ENCODE measurements around the gene SLC25A17. TPM values are rescaled to one million over a fixed set of nuclear protein-coding genes. Genes with fewer than 3 reads are reported as not detected.
A peak's percentile ranks its signal among the peaks of the same experiment; 100 is the strongest.
"Not testable (repeated sequence)": the region's sequence is repeated elsewhere in the genome, so short reads cannot be mapped to it uniquely, and the experiment has no call there.

Gene SLC25A17
- total RNA-seq, 1 experiment from 2014 or later, result 35.0 TPM

DNA sequence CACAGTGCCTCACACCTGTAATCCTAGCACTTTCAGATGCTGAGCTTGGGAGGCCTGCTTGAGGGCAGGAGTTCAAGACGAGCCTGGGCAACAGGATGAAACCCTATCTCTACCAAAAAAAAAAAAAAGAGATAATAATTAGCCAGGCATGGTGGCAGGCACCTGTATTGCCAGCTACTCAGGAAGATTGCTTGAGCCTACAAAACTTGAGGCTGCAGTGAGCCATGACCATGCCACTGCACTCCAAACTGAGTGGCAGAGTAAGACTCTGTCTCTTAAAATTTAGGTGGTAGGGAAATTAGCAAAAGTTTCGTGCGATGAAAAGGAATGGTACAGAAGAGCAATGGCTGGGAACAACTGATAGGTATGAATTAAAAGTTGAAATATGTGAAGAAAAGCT is 19.3 kb upstream of the SLC25A17 start:
- Histone ChIP-seq H3K36me3 (replicated peaks; ENCODE audit: control insufficient read depth, insufficient read depth, low read length) (peaks cover 9% of the 10 kb centered on the region), H3K4me3 (ENCODE audit: insufficient read depth, low read depth, low read length) (no peak overlapping the region), H3K27me3 (ENCODE audit: control insufficient read depth, insufficient read depth, low read length) (no peaks in the 10 kb centered on the region)
- no peak for DNase-seq

DNA sequence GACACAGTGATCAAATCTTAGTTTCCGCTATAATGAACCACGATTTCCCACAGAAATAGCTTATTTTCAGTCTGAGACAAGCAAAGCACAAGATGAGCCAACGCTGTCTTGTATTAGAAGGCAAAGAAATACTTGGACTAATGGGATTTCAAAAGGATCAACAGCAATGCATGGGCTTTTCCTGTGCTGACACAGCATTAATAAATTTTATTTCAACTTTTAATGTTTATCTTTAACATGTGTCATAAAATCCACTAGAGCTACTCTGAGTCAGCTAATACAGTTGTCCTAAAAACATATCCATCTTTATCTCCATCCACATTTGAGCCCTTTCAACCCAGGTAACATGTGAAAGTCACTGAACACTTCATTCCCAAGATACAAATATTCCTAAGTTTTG is 15.5 kb upstream of the SLC25A17 start:
- Histone ChIP-seq H3K36me3 (replicated peaks; ENCODE audit: control insufficient read depth, insufficient read depth, low read length) (peaks cover 15% of the 10 kb centered on the region), H3K27me3 (ENCODE audit: control insufficient read depth, insufficient read depth, low read length) (no peaks in the 10 kb centered on the region), H3K4me3 (ENCODE audit: insufficient read depth, low read depth, low read length) (no peak overlapping the region)
- DNase-seq, result no peak

DNA sequence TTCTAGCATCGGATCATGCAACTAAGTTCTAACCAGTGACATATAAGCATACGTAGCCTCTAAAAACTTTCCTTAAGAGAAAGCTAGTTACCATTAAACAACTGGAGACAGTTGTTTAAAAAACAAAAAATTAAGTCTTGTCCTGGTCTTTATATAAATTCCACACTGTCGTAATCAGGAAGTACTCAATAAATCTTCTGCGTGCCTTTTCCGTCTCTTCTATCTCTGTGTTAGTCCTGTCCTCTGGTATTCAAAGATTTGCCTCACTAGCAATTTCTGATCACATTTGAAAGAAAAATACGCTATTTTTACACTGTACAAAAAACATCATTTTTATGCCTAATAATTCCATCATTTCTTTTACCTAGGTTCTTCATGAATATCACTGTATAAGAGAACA is 10.0 kb upstream of the SLC25A17 start:
- Histone ChIP-seq H3K4me3 (ENCODE audit: insufficient read depth, low read depth, low read length) (no peak overlapping the region), H3K36me3 (replicated peaks; ENCODE audit: control insufficient read depth, insufficient read depth, low read length) (peaks cover 9% of the 10 kb centered on the region), H3K27me3 (ENCODE audit: control insufficient read depth, insufficient read depth, low read length) (no peaks in the 10 kb centered on the region)
- no peak for DNase-seq

DNA sequence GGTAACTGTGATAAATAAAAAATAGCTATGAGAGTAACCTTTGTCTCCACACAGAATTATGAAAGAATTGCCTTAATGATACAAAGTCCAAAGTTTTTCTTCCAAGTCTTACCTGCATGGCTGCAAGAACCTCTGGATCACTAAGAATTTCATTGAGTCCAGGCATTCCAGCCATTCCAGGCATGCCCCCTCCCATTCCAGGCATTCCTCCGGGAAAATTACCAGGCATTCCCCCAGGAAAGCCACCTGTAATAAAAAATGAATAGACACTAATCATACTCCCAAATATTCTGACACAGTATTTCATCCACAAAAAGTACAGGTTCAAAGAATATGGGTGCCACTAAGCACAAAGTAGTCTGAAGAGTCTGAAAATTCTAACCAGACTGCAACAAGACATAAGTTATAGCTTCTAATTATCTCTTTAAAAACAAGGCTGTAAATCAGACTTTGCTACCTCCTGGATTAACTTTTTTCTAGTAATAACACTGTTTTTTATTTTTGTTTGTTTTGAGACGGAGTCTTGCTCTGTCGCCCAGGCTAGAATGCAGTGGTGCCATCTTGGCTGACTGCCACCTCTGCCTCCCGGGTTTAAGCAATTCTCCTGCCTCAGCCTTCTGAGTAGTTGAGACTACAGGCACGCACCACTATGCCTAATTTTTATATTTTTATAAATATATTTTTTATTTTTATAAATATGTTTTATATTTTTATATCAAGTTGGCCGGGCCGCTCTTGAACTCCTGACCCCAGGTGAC is 8.0 kb upstream of the SLC25A17 start:
- Histone ChIP-seq H3K4me3 (ENCODE audit: insufficient read depth, low read depth, low read length) (no peak overlapping the region), H3K27me3 (ENCODE audit: control insufficient read depth, insufficient read depth, low read length) (no peaks in the 10 kb centered on the region), H3K36me3 (replicated peaks; ENCODE audit: control insufficient read depth, insufficient read depth, low read length) (peaks cover 8% of the 10 kb centered on the region)
- no peak for DNase-seq

DNA sequence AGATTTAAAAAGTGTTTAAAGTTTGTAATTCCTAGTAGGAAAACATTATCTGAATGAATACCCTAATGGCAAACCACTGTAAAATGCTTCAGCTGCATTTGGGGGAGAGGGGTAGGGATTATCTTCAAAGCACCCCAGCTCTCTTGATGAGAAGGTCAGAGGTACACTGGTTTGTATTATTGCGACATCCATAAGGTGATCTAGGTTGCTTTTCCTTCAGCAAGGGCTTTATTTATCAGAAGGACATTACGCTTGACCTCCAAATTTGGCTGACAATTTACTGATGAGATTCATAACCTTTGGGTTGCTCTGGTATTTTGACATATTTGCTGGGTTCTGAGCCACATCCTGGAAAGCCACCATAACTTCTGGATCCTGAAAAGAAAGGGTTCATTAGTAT is 7.1 kb upstream of the SLC25A17 start:
- not testable (repeated sequence) for H3K27me3 ChIP-seq (ENCODE audit: control insufficient read depth, insufficient read depth, low read length); H3K4me3 ChIP-seq (ENCODE audit: insufficient read depth, low read depth, low read length); H3K36me3 ChIP-seq (replicated peaks; ENCODE audit: control insufficient read depth, insufficient read depth, low read length); DNase-seq

DNA sequence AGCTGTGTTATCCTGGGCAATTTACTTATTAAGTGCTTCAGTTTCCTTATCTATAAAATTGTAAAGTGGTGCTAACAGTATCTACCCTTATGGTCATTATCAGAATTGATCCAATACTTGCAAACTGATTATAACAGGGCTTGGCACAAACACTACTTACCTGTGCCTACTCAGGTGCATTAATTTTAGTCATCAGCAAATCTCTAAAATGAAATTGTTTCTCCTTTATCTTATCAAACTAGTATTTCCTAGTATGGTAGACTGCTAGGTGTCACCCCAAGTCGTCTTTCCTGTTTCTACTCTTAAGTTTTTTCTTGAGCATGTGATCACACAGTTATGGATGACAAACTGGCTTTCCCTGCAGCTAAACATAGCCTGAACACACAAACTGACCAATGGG is 4.3 kb upstream of the SLC25A17 start:
- Histone ChIP-seq H3K4me3 (ENCODE audit: insufficient read depth, low read depth, low read length) (no peak overlapping the region), H3K27me3 (ENCODE audit: control insufficient read depth, insufficient read depth, low read length) (no peaks in the 10 kb centered on the region), H3K36me3 (replicated peaks; ENCODE audit: control insufficient read depth, insufficient read depth, low read length) (no peaks in the 10 kb centered on the region; the same call in 1 of the 2 replicates)
- DNase-seq, result no peak

DNA sequence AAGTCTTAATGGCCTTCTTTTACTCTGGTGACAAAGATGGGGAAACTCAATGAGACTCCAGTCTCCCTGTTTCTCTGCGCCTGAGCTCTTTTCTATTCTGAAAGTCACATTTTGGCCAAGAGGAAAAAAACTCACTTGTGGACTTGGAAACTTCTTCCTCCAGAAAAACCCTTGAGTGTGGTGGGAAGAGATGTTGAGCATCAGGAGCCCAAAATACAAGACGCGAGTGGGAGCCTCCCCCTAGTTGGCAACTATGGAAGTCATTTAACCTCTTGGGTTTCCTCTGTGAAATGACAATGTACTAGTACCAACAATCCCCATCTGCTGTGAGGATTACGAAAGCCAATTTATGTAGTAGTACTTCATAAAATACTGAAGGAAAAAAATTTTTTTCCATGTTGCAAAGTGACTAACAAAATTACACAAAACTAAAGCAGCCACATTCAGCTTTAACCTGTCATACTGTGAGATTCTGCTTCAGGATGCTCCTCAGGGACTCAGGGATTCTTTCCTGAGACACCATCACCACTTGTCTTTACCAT is 524 bp upstream of the SLC25A17 start:
- H3K4me3 ChIP-seq (ENCODE audit: insufficient read depth, low read depth, low read length), result peak overlapping the region; percentile 32
- H3K27me3 ChIP-seq (ENCODE audit: control insufficient read depth, insufficient read depth, low read length), result no peaks in the 10 kb centered on the region
- peak; percentile 28 for DNase-seq
- no peaks in the 10 kb centered on the region; the same call in none of the 2 replicates for H3K36me3 ChIP-seq (replicated peaks; ENCODE audit: control insufficient read depth, insufficient read depth, low read length)

DNA sequence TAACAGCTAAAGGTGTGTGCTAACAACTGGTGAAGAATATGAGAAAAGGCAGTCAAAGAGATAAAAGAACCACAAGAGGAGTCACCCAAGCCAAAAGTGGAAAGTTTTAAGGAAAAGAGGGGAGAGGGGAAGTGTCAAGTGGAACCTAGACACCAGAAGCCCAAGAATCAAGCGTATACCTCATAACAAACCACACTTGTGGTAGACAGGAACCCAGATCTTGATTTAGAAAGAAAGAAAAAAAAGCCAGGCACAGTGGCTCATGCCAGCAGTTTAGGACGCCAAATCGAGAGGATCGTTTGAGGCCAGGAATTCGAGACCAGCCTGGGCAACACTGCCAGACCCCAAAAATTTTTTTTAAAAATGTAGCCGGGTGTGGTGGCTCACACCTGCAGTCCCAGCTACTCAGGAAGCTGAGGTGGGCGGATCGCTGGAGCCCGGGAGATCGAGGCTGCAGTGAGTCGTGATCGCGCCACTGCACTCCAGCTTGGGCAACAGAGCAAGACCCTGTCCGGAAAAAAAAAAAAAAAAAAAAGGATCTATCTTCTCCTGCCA is 877 bp downstream of the SLC25A17 start:
- no peaks in the 10 kb centered on the region for H3K27me3 ChIP-seq (ENCODE audit: control insufficient read depth, insufficient read depth, low read length)
- no peak for DNase-seq
- H3K4me3 ChIP-seq (ENCODE audit: insufficient read depth, low read depth, low read length), result peak overlapping the region; percentile 88
- no peaks in the 10 kb centered on the region; the same call in 1 of the 2 replicates for H3K36me3 ChIP-seq (replicated peaks; ENCODE audit: control insufficient read depth, insufficient read depth, low read length)

DNA sequence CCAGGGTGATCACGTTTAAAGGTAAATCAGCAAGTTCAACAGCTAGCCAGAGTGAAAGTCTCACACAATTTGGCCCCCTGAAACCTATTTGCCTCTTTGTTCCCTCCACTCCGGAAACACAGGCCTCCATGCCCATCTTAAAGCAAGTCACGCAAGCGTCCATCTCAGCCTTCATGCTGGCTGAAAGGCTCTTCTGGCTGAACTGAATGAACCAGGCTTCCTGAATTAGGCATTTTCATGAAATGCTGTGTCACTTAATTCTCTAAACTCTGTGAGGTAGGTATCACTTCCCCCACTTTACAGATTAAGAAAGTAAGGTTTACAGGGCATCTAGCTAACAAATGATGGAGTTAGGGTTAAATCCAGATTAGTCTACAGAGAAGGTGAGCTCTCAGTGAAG is 1.4 kb downstream of the SLC25A17 start:
- Histone ChIP-seq H3K36me3 (replicated peaks; ENCODE audit: control insufficient read depth, insufficient read depth, low read length) (no peaks in the 10 kb centered on the region; the same call in 1 of the 2 replicates), H3K27me3 (ENCODE audit: control insufficient read depth, insufficient read depth, low read length) (no peaks in the 10 kb centered on the region), H3K4me3 (ENCODE audit: insufficient read depth, low read depth, low read length) (no peak overlapping the region)
- DNase-seq, result no peak

DNA sequence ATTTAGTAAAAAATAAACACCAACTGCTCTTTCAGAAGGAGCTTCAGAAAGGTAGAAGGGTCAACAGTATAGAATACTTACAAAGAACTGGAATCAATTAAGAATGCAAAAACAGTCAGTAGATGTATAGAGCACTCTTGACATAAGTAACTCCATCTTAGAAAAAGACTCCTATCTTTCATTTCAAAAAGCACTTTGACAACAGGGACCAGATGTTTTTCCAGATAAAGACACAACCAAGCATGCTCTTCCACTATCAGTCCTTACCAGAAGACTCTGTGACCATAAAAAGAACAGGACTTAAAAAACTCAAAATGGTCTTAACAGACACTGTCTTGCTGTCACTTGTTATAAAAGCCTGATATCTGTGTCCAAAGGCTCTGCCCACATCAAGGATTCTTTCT is 5.2 kb downstream of the SLC25A17 start:
- no peaks in the 10 kb centered on the region for H3K27me3 ChIP-seq (ENCODE audit: control insufficient read depth, insufficient read depth, low read length)
- H3K4me3 ChIP-seq (ENCODE audit: insufficient read depth, low read depth, low read length), result no peak overlapping the region
- no peak for DNase-seq
- H3K36me3 ChIP-seq (replicated peaks; ENCODE audit: control insufficient read depth, insufficient read depth, low read length), result no peaks in the 10 kb centered on the region; the same call in 1 of the 2 replicates

DNA sequence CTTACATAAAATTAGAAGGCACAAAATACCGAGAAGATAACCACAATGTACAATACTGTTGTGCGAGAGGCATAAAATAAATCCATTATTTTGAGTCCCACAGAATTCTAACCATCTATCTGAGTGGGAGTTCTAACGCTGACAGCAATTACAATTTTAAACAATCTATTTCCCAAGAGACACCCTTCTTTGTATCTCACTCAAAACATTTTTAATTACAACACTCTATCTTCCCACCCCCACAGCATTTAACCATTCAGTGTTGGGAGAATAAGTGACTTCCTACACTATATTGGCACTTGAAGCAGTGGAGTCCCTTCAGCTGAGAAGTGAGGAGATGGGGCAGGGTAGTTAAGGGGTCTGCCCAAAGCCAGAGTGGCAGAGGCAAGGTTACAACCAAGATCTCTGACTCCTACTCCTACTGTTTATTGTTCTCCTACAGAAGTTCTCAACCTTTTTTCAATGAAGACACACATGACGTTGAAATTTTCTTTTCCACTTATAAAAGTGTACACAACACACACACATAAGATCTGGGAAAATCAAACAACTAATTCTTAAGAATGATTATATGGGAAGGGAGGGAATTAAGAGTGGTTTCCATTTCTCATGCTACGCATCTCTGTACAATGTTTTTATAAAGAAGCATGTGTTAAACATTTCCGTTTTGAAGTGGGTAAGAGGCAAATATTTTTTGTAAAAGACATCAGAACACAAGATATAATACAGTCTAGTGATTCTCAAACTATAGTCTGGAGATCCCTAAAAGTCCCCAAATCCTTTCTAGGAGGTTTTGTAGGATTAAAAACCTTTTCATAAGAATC is 10.9 kb downstream of the SLC25A17 start:
- DNase-seq, result no peak
- Histone ChIP-seq H3K36me3 (replicated peaks; ENCODE audit: control insufficient read depth, insufficient read depth, low read length) (no peaks in the 10 kb centered on the region; the same call in none of the 2 replicates), H3K27me3 (ENCODE audit: control insufficient read depth, insufficient read depth, low read length) (no peaks in the 10 kb centered on the region), H3K4me3 (ENCODE audit: insufficient read depth, low read depth, low read length) (no peak overlapping the region)

DNA sequence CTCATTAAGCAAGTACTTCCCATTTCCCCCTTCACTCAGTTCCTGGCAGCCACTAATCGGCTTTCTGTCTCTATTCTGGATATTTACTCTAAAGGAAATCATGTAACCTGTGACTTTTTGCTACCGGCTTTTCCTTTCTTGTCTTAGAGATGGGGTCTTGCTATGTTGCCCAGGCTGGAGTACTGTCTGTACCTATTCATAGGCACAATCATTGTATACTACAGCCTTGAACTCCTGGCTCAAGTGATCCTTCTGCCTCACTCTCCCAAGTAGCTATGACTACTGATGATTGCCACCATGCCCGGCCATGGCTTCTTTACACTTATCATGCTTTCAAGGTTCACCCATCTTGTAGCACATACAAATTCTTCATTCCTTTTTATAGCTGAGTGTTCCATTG is 12.4 kb downstream of the SLC25A17 start:
- Histone ChIP-seq H3K4me3 (ENCODE audit: insufficient read depth, low read depth, low read length) (no peak overlapping the region), H3K27me3 (ENCODE audit: control insufficient read depth, insufficient read depth, low read length) (no peaks in the 10 kb centered on the region), H3K36me3 (replicated peaks; ENCODE audit: control insufficient read depth, insufficient read depth, low read length) (no peaks in the 10 kb centered on the region; the same call in 1 of the 2 replicates)
- DNase-seq, result no peak

DNA sequence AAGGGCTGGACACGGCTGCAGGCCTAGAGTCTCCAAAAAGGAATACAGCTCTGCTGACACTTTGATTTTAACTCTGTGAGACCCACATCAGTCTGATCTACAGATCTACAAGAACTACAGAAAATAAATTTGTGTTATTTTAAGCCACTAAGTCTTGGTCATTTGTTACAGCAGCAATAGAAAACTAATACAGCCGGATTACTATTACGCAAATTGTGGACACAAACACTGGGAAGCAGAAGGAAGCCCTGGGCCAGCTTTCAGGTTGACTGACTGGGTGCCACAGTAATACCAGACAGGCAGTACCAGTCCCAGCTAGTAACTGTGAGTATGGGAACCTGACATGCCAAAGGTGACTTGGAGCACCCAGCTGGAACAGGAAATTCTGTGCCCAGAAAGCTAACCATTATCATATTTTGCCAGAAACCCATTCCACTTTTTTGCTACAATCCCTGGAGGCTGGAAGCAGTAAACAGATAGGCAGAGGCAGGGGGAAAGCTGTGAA is 13.4 kb downstream of the SLC25A17 start:
- H3K36me3 ChIP-seq (replicated peaks; ENCODE audit: control insufficient read depth, insufficient read depth, low read length), result no peaks in the 10 kb centered on the region; the same call in 1 of the 2 replicates
- H3K4me3 ChIP-seq (ENCODE audit: insufficient read depth, low read depth, low read length), result no peak overlapping the region
- DNase-seq, result no peak

DNA sequence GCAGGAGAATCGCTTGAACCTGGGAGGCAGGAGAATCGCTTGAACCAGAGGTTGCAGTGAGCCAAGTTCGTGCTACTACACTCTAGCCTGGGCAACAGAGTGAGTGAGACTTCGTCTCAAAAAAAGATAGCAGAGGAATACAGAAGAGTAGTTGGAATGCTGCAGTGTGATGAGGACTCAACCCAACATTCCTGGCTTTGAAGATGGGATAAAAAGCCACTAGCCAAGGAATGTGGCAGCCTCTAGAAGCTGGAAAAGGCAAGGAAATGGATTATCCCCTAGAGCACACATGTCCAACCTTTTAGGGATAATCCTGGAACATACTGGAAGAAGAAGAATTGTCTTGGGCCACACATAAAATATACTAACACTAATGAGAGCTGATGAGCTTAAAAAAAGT is 13.9 kb downstream of the SLC25A17 start:
- DNase-seq, result no peak

More for the DNA sequence above, 13.4 kb downstream of the SLC25A17 start:
- H3K27me3 ChIP-seq (ENCODE audit: control insufficient read depth, insufficient read depth, low read length), result no peaks in the 10 kb centered on the region

More for the DNA sequence above, 13.9 kb downstream of the SLC25A17 start:
- no peaks in the 10 kb centered on the region; the same call in 1 of the 2 replicates for H3K36me3 ChIP-seq (replicated peaks; ENCODE audit: control insufficient read depth, insufficient read depth, low read length)
- no peaks in the 10 kb centered on the region for H3K27me3 ChIP-seq (ENCODE audit: control insufficient read depth, insufficient read depth, low read length)
- H3K4me3 ChIP-seq (ENCODE audit: insufficient read depth, low read depth, low read length), result no peak overlapping the region
